ENCODE data around the gene TECPR2. TPM values are rescaled to one million over a fixed set of nuclear protein-coding genes. Genes with fewer than 3 reads are reported as not detected.

Gene TECPR2
- total RNA-seq, 1 experiment from 2014 or later = 21.3 TPM

- H3K4me1 Mint-ChIP-seq = peaks cover 6% of the 10 kb centered on the region; the same call in 1 of the 2 replicates
- no peak overlapping the region for H3K4me3 Mint-ChIP-seq
- peaks cover 1% of the 10 kb centered on the region; the same call in 1 of the 2 replicates for H3K36me3 Mint-ChIP-seq
- ChIA-PET POLR2A (no interaction called here), CTCF (no interaction called here)
- TF ChIP-seq ATF1 (CRISPR knock-in tag; IDR thresholded peaks at IDR 0.05) (no peak), ZNF425 (CRISPR knock-in tag; conservative IDR thresholded peaks at IDR 0.05) (no peak), CREM (CRISPR knock-in tag; IDR thresholded peaks at IDR 0.05) (no peak), MXD4 (CRISPR knock-in tag; IDR thresholded peaks at IDR 0.05; ENCODE audit: borderline replicate concordance) (no peak), ZBTB43 (CRISPR knock-in tag; IDR thresholded peaks at IDR 0.05) (no peak), ZNF671 (CRISPR knock-in tag; IDR thresholded peaks at IDR 0.05) (no peak), SOX15 (CRISPR knock-in tag; IDR thresholded peaks at IDR 0.05) (no peak), TEAD1 (CRISPR knock-in tag; IDR thresholded peaks at IDR 0.05) (no peak), NFYB (CRISPR knock-in tag; conservative IDR thresholded peaks at IDR 0.05; ENCODE audit: low read depth) (no peak), AR (CRISPR knock-in tag; IDR thresholded peaks at IDR 0.05) (no peak)
- TF ChIP-seq, protein P1, sequence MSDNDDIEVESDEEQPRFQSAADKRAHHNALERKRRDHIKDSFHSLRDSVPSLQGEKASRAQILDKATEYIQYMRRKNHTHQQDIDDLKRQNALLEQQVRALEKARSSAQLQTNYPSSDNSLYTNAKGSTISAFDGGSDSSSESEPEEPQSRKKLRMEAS (CRISPR knock-in tag; IDR thresholded peaks at IDR 0.05) = no peak
- TF ChIP-seq, protein P2, sequence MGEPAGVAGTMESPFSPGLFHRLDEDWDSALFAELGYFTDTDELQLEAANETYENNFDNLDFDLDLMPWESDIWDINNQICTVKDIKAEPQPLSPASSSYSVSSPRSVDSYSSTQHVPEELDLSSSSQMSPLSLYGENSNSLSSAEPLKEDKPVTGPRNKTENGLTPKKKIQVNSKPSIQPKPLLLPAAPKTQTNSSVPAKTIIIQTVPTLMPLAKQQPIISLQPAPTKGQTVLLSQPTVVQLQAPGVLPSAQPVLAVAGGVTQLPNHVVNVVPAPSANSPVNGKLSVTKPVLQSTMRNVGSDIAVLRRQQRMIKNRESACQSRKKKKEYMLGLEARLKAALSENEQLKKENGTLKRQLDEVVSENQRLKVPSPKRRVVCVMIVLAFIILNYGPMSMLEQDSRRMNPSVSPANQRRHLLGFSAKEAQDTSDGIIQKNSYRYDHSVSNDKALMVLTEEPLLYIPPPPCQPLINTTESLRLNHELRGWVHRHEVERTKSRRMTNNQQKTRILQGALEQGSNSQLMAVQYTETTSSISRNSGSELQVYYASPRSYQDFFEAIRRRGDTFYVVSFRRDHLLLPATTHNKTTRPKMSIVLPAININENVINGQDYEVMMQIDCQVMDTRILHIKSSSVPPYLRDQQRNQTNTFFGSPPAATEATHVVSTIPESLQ (CRISPR knock-in tag; IDR thresholded peaks at IDR 0.05) = no peak
- TF ChIP-seq, protein P3, sequence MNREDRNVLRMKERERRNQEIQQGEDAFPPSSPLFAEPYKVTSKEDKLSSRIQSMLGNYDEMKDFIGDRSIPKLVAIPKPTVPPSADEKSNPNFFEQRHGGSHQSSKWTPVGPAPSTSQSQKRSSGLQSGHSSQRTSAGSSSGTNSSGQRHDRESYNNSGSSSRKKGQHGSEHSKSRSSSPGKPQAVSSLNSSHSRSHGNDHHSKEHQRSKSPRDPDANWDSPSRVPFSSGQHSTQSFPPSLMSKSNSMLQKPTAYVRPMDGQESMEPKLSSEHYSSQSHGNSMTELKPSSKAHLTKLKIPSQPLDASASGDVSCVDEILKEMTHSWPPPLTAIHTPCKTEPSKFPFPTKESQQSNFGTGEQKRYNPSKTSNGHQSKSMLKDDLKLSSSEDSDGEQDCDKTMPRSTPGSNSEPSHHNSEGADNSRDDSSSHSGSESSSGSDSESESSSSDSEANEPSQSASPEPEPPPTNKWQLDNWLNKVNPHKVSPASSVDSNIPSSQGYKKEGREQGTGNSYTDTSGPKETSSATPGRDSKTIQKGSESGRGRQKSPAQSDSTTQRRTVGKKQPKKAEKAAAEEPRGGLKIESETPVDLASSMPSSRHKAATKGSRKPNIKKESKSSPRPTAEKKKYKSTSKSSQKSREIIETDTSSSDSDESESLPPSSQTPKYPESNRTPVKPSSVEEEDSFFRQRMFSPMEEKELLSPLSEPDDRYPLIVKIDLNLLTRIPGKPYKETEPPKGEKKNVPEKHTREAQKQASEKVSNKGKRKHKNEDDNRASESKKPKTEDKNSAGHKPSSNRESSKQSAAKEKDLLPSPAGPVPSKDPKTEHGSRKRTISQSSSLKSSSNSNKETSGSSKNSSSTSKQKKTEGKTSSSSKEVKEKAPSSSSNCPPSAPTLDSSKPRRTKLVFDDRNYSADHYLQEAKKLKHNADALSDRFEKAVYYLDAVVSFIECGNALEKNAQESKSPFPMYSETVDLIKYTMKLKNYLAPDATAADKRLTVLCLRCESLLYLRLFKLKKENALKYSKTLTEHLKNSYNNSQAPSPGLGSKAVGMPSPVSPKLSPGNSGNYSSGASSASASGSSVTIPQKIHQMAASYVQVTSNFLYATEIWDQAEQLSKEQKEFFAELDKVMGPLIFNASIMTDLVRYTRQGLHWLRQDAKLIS (CRISPR knock-in tag; IDR thresholded peaks at IDR 0.05; ENCODE audit: borderline replicate concordance) = no peak
- ATAC-seq (no peak; the same call in 1 of the 2 replicates), DNase-seq (ENCODE audit: low spot score) (no peak)
- H3K27ac Mint-ChIP-seq = peak overlapping the region; percentile 5
- no peaks in the 10 kb centered on the region for H3K27me3 Mint-ChIP-seq (ENCODE audit: low read depth)
- H3K9me3 Mint-ChIP-seq = no peaks in the 10 kb centered on the region
Measured at GRCh38 chr14:102419276-102419675, 56.5 kb downstream of the TECPR2 start.
